GM21723 (cell line): ENCODE measurements around the gene CNIH3.
"Not testable (repeated sequence)": the region's sequence is repeated elsewhere in the genome, so short reads cannot be mapped to it uniquely, and the experiment has no call there.

Experiments used
- ATAC-seq: cut with Tn5 transposase; IDR thresholded peaks from one replicate; pipeline ENCODE4 v1.9.1; 2021; ENCODE audit warnings: mild to moderate bottlenecking, moderate library complexity; ENCODE audit not compliant: unreplicated experiment

Gene CNIH3

DNA sequence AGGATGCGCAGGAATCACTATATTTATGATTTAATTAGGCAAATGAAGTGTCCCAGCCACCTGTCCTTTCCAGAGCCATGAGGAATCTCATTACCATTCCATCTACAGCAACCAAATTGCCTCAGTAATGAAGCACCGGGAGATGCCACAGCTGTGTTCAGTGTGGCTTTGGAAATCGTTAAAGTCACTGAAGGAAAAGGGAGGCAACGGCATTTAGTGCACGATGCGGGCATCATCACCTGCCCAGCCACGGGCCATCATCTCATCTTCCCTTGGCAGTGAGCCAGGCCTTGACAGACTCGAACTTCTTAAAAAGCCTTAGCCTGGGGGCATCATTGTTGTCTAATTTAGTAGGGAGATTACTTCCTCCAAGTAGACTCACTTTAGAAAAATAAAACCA is 67.8 kb downstream of the CNIH3 start:
- no peak for ATAC-seq

DNA sequence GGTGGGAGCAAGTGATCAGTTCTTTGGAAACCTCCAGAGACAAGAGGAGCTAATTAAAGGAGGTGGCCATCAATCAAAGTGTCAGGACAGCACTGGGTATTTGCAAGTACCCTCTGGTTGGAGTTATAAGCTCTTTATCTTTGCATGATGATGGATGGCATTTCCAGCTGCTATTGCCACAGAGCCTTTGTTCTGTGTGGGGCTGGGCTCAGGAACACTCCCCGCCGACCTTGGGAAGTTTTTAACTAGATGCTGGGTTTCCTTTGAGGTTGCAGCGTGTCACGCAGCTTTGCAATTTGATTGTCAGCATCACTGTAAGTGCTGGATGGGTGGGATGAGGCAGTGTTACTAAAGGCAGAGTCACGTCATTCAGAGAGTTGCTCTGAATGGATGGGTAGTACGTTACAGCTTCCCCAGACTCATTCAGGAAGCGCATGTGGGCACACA is 68.9 kb downstream of the CNIH3 start:
- no peak for ATAC-seq

DNA sequence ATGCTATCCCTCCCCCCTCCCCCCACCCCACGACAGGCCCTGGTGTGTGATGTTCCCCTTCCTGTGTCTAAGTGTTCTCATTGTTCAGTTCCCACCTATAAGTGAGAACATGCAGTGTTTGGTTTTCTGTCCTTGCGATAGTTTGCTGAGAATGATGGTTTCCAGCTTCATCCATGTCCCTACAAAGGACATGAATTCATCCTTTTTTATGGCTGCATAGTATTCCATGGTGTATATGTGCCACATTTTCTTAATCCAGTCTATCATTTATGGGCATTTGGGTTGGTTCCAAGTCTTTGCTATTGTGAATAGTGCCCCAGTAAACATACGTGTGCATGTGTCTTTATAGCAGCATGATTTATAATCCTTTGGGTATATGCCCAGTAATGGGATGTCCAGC is 70.0 kb downstream of the CNIH3 start:
- ATAC-seq = not testable (repeated sequence)

DNA sequence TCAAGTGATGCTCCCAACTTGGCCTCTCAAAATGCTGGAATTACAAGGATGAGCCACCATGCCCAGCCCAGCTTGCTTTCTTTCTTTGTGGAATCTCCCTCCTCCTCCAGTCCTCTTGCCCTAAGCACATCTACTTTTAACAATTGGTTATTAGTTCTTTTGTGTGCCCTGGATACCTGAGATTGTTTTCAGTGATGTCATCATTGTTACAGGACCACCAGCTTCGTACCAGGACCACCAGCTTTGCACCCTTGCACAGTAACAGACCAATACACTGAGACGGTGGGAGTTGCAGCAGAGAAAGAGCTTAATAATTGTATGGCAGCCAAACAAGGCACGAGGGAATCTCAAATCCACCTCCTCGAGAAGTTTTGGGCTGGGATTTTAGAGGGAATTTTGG is 71.3 kb downstream of the CNIH3 start:
- no peak for ATAC-seq

DNA sequence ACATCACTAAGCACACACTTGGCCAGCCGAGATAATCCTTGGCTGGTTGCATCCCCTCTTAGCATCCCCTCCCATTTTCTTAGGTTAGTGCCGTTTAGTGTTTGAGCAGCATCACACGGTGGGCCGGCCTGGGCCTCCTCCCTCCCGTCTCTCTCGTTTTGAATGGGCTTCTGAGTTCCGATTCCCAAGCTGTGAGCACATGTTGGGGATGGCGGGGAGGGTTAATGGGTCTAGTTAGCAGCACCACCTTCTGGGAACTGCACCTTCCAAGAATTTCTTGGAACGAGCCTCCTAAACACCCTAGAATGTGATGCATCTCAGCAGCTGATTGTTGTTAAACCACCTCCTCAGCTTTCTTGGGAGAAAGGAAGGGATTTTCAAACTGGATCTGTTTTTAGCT is 73.3 kb downstream of the CNIH3 start:
- ATAC-seq = no peak

DNA sequence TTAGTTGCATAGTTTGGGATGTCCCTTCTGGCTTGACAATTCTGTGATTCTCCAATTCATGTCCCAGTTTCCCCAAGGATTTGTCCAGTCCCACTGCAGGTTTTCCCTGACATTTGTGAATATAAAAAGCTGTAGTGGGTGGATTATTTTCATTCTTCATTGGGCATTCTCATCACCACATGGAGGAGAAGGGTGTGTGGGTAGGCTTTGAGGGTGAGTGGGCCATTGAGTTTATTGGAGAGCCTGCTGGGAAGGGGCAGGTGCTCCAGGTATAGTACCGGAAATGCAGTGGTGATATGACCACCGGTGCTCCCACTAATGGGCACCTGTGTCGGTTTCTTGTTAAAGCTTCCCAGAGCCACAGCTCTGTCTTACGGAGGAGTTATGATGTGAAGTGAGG is 74.5 kb downstream of the CNIH3 start:
- ATAC-seq = no peak

DNA sequence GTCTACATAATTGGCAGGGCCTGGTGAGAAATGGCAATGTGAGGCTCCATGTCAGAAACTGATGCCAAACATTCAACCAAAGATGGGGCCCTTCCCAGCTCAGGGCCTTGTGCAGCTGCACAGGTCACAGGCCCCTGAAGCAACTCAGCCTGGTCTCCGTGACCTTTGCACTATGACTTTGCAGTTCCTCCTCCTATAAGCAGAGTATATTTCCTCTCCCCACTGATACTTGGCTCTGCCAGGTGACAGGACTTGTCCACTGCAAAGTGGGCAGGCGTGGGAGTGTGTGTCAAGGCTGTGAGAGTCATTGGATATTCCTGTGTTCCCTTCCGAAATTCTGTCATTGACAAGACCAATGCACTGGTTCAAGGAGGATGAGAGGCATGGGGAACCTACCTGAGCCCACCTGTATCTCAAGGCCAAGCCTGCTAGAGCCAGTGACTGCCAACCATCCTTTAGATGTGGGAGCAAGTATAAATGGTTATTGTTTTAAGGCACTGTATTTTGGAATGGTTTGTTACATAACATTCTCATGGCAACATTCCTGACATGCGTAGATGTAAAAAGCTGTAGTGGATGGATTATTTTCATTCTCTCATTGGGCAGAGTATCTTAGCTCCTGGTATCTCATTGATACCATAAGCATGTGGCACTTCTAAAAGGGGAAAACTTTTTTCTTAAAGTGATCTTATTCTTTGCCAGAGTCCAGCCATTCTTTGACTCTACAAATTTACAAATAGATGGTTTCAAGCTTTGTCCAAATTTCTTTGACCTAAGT is 75.2 kb downstream of the CNIH3 start:
- ATAC-seq = no peak

DNA sequence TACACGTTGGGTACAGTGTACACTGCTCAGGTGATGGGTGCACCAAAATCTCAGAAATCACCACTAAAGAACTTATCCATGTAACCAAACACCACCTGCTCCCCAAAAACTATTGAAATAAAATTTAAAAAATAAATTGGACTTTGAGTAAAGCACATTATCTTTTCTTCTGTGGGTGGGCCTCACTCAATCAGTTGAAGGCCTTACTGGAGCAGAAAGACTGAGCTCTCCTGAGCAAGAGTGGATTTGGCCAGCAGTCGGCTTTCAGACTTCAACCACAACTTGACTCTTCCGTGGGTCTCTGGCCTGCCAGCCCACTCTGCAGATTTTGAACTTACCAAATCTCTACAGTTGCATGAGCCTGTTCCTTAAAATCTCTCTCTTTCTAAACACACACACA is 78.9 kb downstream of the CNIH3 start:
- ATAC-seq = no peak

DNA sequence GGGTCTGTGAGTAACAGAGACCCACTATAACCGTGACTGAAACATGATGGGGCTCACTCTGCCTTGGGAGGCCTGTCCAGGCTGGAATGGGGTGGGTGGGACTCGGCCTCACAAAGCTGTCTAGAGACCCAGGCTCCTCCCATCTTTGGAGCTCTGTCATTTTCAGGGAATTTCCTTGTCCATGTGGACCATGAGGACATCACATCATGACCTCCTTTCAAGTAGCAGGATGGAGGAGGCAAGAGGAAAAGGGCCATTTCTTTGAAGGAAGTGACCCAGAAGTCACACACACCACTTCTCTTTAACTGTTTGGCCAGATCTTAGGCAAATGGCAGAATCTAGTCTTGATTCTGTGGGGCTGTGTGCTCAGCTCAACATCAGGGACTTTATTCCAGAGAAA is 79.9 kb downstream of the CNIH3 start:
- no peak for ATAC-seq

DNA sequence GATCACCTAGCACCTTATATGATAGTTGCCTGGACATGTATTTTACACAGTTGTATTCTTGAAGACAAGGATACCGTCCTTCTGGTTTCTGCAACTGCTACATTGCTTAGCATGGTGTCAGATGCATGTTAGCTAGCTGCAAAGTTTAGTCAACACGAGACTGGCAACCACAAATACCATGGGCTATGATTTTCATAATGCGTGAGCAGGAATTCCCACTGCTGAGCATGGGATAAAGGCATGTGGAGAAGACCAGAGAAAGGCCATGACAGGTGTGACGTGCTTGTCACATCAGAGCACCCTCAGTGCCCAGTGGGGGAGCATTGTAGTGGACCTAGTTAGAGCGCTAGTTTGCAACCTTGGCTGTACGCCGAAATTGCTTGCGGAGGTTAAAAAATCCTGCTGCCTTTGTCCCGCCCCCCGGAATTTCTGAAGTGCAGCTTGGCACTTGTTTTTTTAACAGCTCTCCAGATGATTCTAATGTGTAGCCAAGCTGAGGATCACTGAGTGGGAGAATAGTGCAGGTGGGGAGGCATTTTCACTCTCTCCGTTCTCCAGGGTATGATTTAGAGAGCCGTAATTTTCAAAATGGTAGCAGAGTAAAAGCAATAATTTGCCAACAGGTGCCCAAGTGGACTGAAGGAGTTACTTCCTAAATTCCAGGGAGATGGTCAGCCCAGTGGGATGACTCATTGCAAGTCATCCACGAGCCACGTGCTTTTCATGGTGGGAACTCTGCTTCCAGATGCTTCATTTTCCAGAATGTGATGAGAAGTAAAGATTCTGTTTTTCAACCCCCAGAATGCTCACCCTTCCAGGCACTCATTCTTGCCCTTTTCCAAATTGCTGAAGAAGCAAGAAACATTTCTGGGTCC is 81.0 kb downstream of the CNIH3 start:
- ATAC-seq = no peak

DNA sequence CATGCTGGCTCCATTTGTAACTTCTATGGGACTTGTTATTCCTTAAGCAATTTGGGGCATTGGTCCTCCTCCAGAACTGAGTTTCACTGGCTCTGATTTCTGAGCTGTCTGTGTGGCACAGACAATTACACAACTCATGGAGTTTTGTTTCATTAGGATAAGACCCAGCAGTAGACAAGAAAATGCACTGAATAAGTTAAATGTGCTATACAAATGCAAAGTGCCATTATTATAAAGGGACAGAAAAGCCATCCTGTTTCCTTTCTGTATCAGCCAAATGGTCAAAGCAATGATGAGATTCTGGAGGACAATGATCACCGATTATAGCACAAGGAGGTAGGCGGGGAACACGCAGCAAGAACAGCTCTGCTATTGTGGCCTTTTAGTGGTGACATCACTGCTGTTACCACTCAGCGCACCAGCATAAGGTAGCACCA is 81.9 kb downstream of the CNIH3 start:
- ATAC-seq = no peak

DNA sequence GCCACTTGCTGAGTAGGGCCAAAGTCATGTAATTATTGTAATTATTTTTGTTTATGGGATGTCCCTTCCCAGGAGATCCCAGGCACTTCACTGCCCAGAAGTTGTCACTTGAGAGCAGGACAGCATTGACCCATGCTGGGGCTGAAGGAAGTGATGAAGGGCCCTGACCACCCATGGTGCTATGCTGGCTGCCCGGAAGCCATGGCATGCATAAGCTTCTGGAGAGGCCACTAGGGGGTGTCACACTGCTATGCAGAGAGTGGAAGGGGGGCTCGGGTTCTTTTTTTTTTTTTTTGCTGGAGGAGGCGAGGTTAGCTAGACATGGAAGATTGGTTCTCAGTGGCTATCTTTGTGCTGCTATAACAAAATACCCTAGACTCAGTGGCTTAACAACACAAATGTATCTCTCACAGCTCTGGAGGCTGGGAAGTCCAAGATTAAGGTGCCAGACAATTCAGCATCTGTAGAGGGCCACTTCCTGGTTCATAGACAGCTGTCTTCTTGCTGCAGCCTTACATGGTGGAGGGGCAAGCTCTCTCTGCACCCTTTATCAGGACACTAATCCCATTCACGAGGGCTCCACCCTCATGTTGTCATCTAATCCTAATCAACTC is 84.9 kb downstream of the CNIH3 start:
- peak; percentile 74 for ATAC-seq

DNA sequence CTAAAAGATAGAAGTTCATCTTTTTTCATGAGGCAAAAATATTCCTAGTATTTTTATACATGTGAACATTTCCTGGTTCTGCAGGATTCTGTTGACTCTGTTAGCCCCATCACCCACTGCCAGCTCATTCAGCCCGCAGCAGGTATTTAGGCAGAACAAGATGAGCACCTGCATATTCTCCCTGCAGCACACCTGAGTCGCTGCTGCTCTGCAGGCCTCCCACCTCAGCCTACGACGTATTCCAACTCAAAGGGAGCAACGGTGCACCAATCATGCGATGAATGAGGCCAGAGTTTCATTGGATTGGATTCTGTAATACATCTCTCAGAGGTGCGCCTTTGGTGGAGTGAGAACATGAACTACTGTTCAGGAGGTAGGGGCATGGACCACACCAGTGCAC is 87.6 kb downstream of the CNIH3 start:
- ATAC-seq = no peak

DNA sequence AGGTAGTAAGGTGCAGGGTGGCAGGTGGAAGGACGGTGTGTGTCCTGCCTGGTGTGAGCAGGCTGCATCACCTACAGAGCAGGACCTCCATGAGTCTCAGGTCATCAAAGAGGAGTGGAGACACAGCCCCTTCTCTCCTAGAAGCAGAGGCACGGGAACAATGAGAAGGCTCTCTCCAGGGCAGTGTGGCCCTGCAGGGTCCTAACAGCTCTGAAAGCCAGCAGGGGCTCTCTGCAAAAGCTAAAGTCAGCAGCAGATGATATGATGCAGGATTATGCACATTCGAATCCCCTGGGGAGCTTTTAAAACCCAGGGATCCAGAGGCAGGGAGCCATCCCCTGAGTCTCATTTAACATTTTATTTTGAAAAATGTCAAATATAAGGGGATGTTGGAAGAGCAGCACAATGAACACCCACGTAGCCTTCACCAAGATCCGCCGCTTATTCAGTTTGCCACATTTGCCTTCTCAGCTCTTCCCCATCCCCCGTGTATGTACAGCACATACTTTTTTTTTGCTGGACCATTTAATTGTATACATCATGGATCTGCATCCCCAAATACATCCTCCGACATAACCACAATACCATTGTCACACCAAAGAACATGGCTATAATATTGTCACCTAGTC is 88.1 kb downstream of the CNIH3 start:
- ATAC-seq = no peak

DNA sequence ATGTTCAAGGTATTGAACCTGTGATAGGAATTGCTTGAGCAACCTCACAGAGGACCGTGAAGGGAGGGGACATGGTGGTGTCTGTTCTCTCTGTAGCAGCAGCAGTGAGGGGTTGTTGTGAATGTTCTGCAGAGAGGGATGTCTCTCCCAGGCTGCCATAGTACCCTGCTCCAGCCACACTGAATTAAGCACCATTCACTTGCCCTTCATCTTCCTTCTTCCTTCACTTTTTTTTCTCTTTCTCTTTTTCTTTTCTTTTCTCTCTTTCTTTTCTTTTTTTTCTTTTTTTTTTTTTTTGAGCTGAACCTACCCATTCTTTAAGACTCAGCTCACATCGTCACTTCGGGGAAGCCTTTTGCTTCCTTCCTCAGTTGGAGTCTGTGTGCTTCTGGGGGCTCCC is 89.5 kb downstream of the CNIH3 start:
- no peak for ATAC-seq

DNA sequence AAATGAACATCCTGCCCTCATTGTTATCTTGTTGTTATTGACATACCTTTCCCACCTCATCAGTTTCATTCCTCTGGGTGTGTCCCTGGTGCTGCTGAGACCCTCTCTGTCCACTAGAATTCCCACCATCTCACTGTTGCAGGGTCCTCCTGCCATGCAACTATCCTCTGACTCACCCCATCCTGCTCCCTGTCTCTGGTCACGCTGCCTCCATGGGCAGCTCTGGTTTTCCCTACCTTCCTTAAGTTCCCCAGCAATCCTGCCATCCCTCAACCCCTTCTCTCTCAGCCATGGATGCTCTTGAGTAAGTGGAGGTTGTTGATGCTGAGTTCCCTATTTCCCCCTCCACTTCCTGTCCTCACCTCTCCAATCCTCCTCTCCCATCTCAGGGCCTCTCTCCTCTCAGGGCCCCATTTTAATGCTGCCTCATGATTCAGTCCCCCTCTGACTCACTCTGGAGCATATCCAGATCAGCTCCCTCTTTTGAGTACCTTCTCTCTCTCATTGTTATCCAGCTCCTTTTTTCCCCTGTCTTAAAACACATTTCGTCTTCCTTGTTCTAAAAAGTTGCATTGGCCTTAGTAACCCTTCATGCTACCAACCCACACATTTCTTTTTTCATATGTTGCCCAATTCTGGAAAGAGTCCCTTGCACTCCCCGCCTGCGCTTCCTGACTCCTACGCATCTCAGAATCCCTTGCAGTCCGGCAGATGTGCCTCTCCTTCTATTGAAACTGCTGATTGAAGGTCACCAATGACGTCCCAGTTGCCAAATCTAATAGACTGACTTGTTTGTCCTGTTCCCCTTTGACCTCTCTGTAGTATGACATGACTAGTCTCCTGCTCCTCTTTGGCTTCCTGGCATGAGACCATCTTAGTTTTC is 92.0 kb downstream of the CNIH3 start:
- ATAC-seq = no peak

DNA sequence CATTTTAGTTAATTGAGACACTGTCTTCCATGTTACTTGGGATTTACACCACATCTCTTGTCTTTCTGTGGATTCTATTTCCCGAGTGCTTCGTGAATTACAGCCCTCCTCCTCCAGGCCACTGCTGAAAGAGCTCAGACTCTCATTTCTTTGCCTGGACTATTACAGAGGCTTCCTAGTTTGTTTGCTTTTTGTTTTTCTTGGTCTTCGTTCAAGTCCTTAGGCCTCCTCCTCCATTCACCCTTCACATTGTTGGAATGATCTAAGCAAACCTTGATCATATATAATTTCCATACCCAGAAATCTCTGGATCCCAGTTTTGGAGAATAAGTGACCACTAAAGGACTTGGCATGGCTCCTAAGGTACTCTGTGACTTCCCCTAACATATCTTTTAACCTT is 94.1 kb downstream of the CNIH3 start:
- ATAC-seq = no peak

DNA sequence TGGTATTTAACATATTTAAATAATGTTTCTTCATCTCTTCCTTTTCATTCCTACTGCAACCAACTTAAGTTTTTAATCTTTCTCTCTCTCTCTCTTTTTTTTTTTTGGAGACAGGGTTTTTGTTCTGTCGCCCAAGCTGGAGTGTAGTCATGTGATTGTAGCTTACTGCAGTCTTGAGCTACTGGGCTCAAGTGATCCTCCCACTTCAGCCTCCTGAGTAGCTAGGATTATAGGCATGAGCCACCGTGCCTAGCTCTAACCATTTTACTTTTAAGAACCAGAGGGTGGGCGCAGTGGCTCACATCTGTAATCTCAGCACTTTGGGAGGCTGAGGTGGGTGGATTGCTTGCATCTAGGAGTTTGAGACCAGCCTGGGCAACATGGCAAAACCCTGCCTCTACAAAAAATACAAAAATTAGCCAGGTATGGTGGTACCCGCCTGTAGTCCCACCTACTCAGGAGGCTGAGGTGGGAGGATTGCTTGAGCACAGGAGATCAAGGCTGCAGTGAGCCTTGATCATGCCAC is 95.2 kb downstream of the CNIH3 start:
- not testable (repeated sequence) for ATAC-seq

DNA sequence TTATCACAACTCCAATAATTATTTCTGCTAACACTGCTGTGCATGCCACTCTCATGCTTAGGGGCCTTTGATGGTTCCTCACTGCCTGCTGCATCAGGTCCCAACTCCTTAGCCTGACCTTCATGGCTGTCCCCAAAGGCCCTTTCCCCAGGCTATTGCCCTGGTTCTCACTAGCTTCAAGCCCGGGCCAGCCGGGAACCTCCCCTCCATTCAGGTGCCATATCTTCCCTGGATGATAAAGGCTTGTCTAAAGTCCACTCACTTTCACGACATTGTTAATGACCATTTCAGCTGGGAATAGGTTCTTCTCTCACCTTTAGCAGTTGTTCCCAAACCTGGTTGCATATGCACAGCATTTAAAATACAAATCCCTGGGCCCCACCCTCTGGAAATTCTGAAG is 95.8 kb downstream of the CNIH3 start:
- no peak for ATAC-seq

DNA sequence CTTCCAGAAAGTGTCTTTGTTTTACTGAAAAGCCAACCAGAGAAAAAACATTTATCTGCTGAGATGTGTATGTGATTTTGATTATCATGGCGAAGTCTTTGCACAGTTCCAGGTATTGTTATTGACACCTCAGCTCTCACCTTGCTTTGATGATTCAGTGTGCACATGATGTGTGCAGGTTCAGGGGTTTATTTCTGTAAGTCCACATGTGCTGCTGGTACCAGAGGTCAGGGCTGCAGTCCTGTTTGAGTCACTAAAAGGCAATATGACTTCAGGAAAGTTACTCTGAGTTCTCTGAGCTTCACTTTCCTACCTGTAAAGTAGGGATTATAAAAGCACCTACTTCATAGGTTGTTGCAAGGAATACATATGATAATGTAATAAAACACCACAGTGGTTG is 97.1 kb downstream of the CNIH3 start:
- ATAC-seq = no peak
